Hypothalamus (tissue), 51 donors: ENCODE data around the gene TMEM255B.
"Not testable (repeated sequence)": the region's sequence is repeated elsewhere in the genome, so short reads cannot be mapped to it uniquely, and the experiment has no call there.

Source experiments
- DNase-seq, 51 donors: peaks; one replicate each; lab custom pipeline; 2025; lab: John Stamatoyannopoulos, UW

Gene TMEM255B

GRCh38 chr13:113815151-113816058 is 56.4 kb downstream of the TMEM255B start:
- DNase-seq: no peak

- DNase-seq: no peak
Measured at GRCh38 chr13:113816254-113816929, 57.4 kb downstream of the TMEM255B start.

- DNase-seq: peak in 41 of 51 donors; percentile 17 to 82 (median 52)
Measured at GRCh38 chr13:113816946-113817859, 58.2 kb downstream of the TMEM255B start.

GRCh38 chr13:113817860-113818691 is 59.0 kb downstream of the TMEM255B start:
- DNase-seq: no peak

GRCh38 chr13:113818700-113819295 is 59.8 kb downstream of the TMEM255B start:
- no peak for DNase-seq

- DNase-seq: no peak
Measured at GRCh38 chr13:113819341-113819730, 60.3 kb downstream of the TMEM255B start.

GRCh38 chr13:113819731-113820715 is 61.0 kb downstream of the TMEM255B start:
- DNase-seq: no peak

GRCh38 chr13:113820813-113821651 is 62.0 kb downstream of the TMEM255B start:
- peak in 49 of 51 donors; percentile 38 to 91 (median 76) for DNase-seq

- DNase-seq: no peak
Measured at GRCh38 chr13:113821847-113822246, 62.8 kb downstream of the TMEM255B start.

GRCh38 chr13:113822266-113822665 is 63.2 kb downstream of the TMEM255B start:
- no peak for DNase-seq

GRCh38 chr13:113822956-113823744 is 64.1 kb downstream of the TMEM255B start:
- no peak for DNase-seq

GRCh38 chr13:113823771-113824170 is 64.7 kb downstream of the TMEM255B start:
- DNase-seq: no peak

GRCh38 chr13:113825841-113826240 is 66.8 kb downstream of the TMEM255B start:
- DNase-seq: no peak

- not testable (repeated sequence) for DNase-seq
Measured at GRCh38 chr13:113826446-113826845, 67.4 kb downstream of the TMEM255B start.

- DNase-seq: no peak
Measured at GRCh38 chr13:113827021-113827420, 68.0 kb downstream of the TMEM255B start.

- DNase-seq: no peak
Measured at GRCh38 chr13:113828282-113828825, 69.3 kb downstream of the TMEM255B start.
